Left ventricle myocardium inferior (tissue), 1 donor: ENCODE results near the gene CD300E. TPM values are rescaled to one million over a fixed set of nuclear protein-coding genes. Genes with fewer than 3 reads are reported as not detected.
A peak's percentile ranks its signal among the peaks of the same experiment; 100 is the strongest.

Source experiments
- DNase-seq: peaks from one replicate; pipeline ENCODE4 v3.0.0-alpha.2; 2020
- H3K27ac ChIP-seq: fragments of 200-600 bp; replicated peaks from 2 replicates; pipeline ENCODE4 v1.8.0; 2021
- H3K27me3 ChIP-seq: fragments of 200-600 bp; 2 replicates; pipeline ENCODE4 v1.8.0; 2021; ENCODE audit warnings: low read depth
- H3K36me3 ChIP-seq: fragments of 200-600 bp; 2 replicates; pipeline ENCODE4 v1.8.0; 2021
- H3K4me1 ChIP-seq: fragments of 200-600 bp; 2 replicates; pipeline ENCODE4 v1.8.0; 2021
- H3K4me3 ChIP-seq: fragments of 200-600 bp; 2 replicates; pipeline ENCODE4 v1.8.0; 2021; ENCODE audit warnings: mild to moderate bottlenecking, moderate library complexity
- H3K9me3 ChIP-seq: fragments of 200-600 bp; replicated peaks from 2 replicates; pipeline ENCODE4 v1.8.0; 2021
- intact Hi-C: fragments of 100-400 bp; cut with micrococcal nuclease; formaldehyde crosslinking; loops from one replicate; pipeline ENCODE4 v1.11.0; 2022
- long read RNA-seq: library from polyadenylated mRNA; unstranded; transcript quantifications from one replicate; pipeline ENCODE4 v2.0.0, GENCODE V29; 2021
- total RNA-seq: library from RNA; stranded (reverse); fragmentation: NEBNext Ultra II Directional; extraction: Animal tissue kit (Norgen Biotek cat#: 25700); gene quantifications from one replicate; pipeline ENCODE4 v1.2.1, GENCODE V29; 2021
- TF ChIP-seq, protein P1 (sequence below): fragments of 200-600 bp; IDR thresholded peaks from 2 replicates; pipeline ENCODE4 v1.8.0; 2021; ENCODE audit warnings: antibody characterized with exemption, mild to moderate bottlenecking, borderline replicate concordance
- donor health status: DM: no; HTN: yes; CAD: no; lungs with severe emphysema.

CD300E gene, protein sequence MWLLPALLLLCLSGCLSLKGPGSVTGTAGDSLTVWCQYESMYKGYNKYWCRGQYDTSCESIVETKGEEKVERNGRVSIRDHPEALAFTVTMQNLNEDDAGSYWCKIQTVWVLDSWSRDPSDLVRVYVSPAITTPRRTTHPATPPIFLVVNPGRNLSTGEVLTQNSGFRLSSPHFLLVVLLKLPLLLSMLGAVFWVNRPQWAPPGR
- total RNA-seq = 0.30 TPM
- long read RNA-seq = 0 reads

DNA sequence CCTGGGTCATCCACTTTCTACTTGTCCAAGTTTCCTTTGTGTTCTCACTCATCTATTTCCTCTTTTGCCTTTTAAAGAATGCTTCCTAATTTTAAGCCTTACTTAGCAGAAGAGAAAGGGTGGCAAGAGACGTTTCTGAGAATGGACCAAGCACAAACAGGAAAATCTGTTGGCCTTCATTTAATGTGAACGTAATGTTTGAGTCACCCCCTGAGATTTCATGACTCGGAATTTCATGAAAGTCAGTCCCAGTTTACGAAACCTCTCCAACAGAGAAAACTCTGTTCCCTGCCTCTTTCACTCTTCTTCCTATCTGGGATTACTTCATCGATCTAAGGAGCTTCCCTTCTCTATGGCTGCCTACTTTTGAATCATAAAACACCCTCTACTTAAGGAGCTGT is at the start of gene CD300E:
CD300E (minus strand) TSS at position 46 of the 401 bp plus-strand sequence. CDS start 117 bp downstream, outside the sequence.
- no peaks in the 10 kb centered on the region for H3K36me3 ChIP-seq
- no peak within 1 kb of the TSS for H3K27ac ChIP-seq
- intact Hi-C loops = no loop called here
- H3K27me3 ChIP-seq = peaks cover 77% of the 10 kb centered on the region
- no peaks in the 10 kb centered on the region for H3K4me1 ChIP-seq
- TF ChIP-seq, protein P1, sequence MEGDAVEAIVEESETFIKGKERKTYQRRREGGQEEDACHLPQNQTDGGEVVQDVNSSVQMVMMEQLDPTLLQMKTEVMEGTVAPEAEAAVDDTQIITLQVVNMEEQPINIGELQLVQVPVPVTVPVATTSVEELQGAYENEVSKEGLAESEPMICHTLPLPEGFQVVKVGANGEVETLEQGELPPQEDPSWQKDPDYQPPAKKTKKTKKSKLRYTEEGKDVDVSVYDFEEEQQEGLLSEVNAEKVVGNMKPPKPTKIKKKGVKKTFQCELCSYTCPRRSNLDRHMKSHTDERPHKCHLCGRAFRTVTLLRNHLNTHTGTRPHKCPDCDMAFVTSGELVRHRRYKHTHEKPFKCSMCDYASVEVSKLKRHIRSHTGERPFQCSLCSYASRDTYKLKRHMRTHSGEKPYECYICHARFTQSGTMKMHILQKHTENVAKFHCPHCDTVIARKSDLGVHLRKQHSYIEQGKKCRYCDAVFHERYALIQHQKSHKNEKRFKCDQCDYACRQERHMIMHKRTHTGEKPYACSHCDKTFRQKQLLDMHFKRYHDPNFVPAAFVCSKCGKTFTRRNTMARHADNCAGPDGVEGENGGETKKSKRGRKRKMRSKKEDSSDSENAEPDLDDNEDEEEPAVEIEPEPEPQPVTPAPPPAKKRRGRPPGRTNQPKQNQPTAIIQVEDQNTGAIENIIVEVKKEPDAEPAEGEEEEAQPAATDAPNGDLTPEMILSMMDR = no peak
- no peak within 1 kb of the TSS for H3K4me3 ChIP-seq
- no peak for DNase-seq
- peaks cover 10% of the 10 kb centered on the region for H3K9me3 ChIP-seq

DNA sequence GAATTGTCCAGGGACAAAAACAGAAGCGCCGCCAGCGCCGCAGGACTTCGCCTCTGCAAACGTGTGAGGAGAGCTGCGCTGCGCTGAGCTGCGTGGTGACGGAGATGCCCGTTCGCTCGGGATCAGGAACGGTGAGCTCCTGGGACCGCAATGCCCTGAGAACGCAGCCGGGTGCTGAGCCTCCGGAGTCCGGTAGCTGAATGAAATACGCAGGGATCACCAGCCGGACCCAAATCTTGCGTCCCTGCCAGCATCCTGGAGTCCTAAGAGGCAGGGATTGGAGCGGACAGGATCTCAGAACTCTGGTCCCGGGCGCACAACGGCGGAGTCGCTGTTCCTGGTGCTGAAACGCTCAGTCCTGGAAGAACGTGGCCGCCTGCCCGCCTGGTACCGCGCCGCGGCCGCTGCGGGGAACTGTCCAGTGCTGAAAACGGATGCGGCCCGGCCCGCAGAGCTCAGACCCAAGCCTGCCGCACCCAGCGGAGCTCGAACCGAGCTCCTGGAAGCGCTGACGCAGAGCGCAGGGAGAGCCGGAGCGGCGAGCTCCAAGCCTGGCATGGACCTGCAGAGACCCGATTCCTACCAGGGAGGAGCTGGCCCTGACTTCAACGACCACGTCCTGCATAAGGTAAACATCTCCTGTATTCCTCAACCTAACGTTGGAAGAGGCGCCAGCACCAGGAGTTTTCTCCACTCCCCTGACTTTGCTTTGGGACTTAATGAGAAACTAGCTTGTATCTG is 47.7 kb upstream of the CD300E start:
- H3K27me3 ChIP-seq = peaks cover 33% of the 10 kb centered on the region
- intact Hi-C loops = no loop called here
- DNase-seq = peak; percentile 81
- no peaks in the 10 kb centered on the region for H3K36me3 ChIP-seq
- no peak overlapping the region for H3K27ac ChIP-seq
- H3K4me3 ChIP-seq = no peak overlapping the region
- peaks cover 6% of the 10 kb centered on the region for H3K9me3 ChIP-seq
- H3K4me1 ChIP-seq = no peaks in the 10 kb centered on the region
- TF ChIP-seq, protein P1 = no peak

DNA sequence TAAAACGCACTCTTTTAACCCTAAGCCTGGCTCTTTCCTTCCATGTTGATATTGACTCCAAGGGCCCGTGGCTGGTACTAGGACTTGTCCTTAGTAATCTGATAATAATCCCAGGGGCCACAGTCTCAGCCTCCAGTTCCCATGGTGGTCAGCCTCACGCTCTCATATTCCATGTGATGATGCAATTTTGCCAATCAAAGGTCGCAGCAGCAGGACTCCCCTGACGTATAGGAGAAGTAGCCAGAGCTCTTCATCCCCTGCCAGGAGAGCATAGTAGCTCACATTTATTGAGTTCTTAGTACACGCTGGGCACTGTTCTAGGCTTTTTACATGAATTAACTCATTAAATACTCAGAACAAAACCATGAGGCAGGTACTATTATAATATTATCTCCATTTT is 46.8 kb upstream of the CD300E start:
- H3K4me1 ChIP-seq = no peaks in the 10 kb centered on the region
- no peak overlapping the region for H3K27ac ChIP-seq
- peaks cover 33% of the 10 kb centered on the region for H3K27me3 ChIP-seq
- TF ChIP-seq, protein P1 = no peak
- H3K9me3 ChIP-seq = peaks cover 6% of the 10 kb centered on the region
- H3K36me3 ChIP-seq = no peaks in the 10 kb centered on the region
- intact Hi-C loops = no loop called here
- no peak for DNase-seq
- H3K4me3 ChIP-seq = no peak overlapping the region

DNA sequence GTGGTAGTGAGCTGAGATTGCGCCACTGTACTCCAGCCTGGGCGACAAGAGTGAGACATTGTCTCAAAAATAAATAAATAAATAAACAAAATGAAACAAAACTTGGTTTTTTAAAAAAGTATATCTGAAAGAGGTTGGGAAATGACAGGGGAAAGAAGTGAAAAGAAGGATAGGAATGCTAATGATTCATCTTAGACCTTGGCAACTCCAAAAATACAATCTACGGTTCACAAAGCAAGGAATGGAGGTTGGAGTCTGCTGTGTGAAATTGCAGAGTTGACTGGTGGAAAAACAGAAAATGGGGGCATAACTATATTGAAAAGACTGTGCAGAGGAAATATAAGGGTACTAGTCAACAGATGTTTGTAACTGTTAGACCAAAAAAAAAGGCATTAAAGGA is 40.0 kb upstream of the CD300E start:
- peaks cover 86% of the 10 kb centered on the region for H3K27me3 ChIP-seq
- intact Hi-C loops = no loop called here

DNA sequence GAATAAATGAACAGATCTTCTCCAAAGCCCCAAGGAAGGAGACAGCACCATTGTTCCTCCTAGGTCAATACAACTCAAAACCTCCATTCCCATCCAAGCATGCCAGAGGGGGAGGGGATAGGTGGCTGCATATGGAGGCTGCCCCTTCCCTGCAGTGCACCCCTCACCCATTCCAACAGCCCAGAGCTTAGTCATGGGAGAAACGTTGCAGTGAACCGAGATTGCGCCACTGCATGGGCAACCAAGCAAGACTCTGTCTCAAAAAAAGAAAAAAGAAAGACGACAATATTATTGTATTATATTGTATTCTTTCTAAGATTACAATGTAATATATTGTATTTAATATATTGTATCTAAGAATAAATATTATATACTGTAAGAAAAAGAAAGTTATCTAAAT is 36.4 kb upstream of the CD300E start:
- TF ChIP-seq, protein P1 = no peak
- Histone ChIP-seq H3K4me1 (no peaks in the 10 kb centered on the region), H3K27me3 (peaks cover 87% of the 10 kb centered on the region), H3K9me3 (no peaks in the 10 kb centered on the region), H3K27ac (no peak overlapping the region), H3K4me3 (no peak overlapping the region), H3K36me3 (no peaks in the 10 kb centered on the region)
- no peak for DNase-seq
- intact Hi-C loops = no loop called here

More for the DNA sequence above, 40.0 kb upstream of the CD300E start:
- Histone ChIP-seq H3K9me3 (no peaks in the 10 kb centered on the region), H3K27ac (no peak overlapping the region), H3K4me3 (no peak overlapping the region), H3K4me1 (no peaks in the 10 kb centered on the region), H3K36me3 (no peaks in the 10 kb centered on the region)
- TF ChIP-seq, protein P1 = no peak
- DNase-seq = no peak
